SH-SY5Y (cell line): Measurements from ENCODE around the gene TAS1R1.

ENCODE experiments used
- GATA2 ChIP-seq: IDR thresholded peaks from 2 replicates; pipeline ENCODE4 v1.6.1; 2011; ENCODE audit warnings: mild to moderate bottlenecking, low read depth, low read length
- GATA3 ChIP-seq: IDR thresholded peaks from 2 replicates; pipeline ENCODE4 v1.6.1; 2011; ENCODE audit warnings: low read depth, mild to moderate bottlenecking, low read length, moderate library complexity

- TF ChIP-seq GATA2 (no peak), GATA3 (no peak)
These were observed 48.1 kb upstream of the TAS1R1 start for GRCh38 chr1:6507037-6507428.
